ENCODE results near the gene PALD1.

DNA sequence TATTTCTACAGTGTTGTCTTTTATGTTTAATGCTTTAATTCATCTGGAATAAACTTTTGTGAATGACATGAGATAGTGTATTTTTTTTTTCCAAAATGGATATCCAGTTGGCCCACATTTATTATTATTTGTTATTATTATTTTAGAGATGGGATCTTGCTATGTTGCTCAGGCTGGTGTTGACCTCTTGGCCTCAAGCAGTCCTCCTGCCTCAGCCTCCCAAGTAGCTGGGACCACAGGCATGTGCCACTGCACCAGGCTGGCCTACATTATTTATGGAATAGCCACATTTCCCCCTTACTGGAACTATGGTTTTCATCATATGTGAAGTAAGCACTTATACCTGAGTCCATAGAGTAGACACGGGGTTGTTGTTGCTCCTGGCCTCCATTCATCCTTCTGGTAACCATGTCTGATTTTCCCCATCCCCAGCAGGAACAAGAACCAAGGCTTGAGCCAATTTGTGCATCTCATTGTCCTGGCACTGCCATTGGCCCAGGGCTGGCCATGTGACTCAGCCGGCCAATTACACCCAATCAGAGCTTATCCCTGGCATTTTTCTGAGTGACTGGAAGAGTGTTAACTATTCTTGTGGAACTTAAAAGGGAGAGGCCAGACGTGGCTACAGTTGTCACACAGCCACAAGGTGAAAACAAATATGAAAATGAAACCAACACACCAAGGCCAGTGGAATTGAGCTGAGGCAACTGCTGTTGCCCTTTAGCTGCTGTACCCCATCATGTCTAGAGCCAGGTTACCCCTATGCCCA is 100.9 kb downstream of the PALD1 start:
- no peak for TF ChIP-seq POLR2A (IDR thresholded peaks at IDR 0.05; ENCODE audit: low read length)
- no peak for TF ChIP-seq GATA1 (IDR thresholded peaks at IDR 0.05; ENCODE audit: low read depth, low read length)

Data from erythroblast (primary cell).